ENCODE measurements around the gene SEPTIN11. TPM values are rescaled to one million over a fixed set of nuclear protein-coding genes. Genes with fewer than 3 reads are reported as not detected.

SEPTIN11 gene
- total RNA-seq, 1 donor from 2014 or later, result 192 TPM

DNA sequence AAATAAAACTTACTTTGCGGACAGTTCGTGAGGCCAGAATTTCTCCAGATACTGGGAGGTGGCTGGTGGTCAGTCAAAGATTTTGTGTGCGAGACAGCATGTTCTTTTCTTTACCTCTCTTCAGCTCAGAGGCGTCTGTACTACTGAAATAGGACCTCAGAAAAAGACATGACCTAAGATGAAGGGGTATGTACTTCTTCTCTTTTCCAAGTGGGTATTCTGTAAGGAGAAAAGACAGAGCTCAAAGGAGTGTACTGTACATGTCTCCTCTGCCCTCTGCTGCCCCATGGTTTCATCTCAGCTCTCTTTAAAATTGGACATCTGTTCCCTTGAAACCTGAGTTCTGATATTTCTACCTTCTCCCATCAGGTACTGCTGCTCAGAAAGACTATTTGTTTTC, 38.1 kb downstream of the SEPTIN11 start:
- TF ChIP-seq, protein P1, sequence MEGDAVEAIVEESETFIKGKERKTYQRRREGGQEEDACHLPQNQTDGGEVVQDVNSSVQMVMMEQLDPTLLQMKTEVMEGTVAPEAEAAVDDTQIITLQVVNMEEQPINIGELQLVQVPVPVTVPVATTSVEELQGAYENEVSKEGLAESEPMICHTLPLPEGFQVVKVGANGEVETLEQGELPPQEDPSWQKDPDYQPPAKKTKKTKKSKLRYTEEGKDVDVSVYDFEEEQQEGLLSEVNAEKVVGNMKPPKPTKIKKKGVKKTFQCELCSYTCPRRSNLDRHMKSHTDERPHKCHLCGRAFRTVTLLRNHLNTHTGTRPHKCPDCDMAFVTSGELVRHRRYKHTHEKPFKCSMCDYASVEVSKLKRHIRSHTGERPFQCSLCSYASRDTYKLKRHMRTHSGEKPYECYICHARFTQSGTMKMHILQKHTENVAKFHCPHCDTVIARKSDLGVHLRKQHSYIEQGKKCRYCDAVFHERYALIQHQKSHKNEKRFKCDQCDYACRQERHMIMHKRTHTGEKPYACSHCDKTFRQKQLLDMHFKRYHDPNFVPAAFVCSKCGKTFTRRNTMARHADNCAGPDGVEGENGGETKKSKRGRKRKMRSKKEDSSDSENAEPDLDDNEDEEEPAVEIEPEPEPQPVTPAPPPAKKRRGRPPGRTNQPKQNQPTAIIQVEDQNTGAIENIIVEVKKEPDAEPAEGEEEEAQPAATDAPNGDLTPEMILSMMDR (conservative IDR thresholded peaks at IDR 0.05), result no peak
- no peak for DNase-seq (ENCODE audit: low read depth, low spot score)
- peaks cover 39% of the 10 kb centered on the region for H3K4me1 Mint-ChIP-seq
- no peaks in the 10 kb centered on the region for H3K27me3 Mint-ChIP-seq (ENCODE audit: low read depth)
- peak overlapping the region; percentile 3 for H3K27ac Mint-ChIP-seq (ENCODE audit: unreplicated experiment)
- H3K4me3 Mint-ChIP-seq, result no peak overlapping the region
- peaks cover 13% of the 10 kb centered on the region for H3K36me3 Mint-ChIP-seq (ENCODE audit: low read depth)
- H3K9me3 Mint-ChIP-seq, result no peaks in the 10 kb centered on the region

DNA sequence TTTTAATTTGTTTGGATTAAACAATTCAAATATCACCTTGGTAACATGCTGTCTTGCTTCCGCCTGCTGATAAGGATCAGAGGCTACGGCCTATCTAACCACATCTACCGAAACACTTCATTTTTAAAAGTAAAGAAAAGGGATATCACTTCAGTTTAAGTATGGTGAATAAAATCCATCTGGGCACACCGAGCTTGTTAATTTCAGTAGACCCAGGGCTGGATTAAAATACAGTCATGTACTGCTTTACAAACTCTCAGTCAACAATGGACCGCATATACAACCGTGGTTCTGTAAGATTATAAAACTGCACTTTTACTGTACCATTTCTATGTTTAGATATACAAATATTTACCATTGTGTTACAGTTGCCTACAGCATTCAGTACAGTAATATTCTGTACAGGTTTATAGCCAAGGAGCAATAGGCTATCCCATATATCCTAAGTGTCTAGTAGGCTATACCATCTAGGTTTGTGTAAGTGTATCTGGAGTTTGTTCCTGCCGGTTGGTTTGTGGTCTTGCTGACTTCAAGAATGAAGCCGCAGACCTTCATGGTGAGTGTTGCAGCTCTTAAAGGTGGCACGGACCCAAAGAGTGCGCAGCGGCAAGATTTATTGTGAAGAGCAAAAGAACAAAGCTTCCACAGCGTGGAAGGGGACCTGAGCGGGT, 40.0 kb downstream of the SEPTIN11 start:
- no peaks in the 10 kb centered on the region for H3K27me3 Mint-ChIP-seq (ENCODE audit: low read depth)
- H3K4me1 Mint-ChIP-seq, result peaks cover 36% of the 10 kb centered on the region
- no peak for DNase-seq (ENCODE audit: low read depth, low spot score)
- H3K27ac Mint-ChIP-seq (ENCODE audit: unreplicated experiment), result no peak overlapping the region
- H3K36me3 Mint-ChIP-seq (ENCODE audit: low read depth), result peaks cover 15% of the 10 kb centered on the region
- no peaks in the 10 kb centered on the region for H3K9me3 Mint-ChIP-seq
- TF ChIP-seq, protein P1 (conservative IDR thresholded peaks at IDR 0.05), result no peak
- no peak overlapping the region for H3K4me3 Mint-ChIP-seq

DNA sequence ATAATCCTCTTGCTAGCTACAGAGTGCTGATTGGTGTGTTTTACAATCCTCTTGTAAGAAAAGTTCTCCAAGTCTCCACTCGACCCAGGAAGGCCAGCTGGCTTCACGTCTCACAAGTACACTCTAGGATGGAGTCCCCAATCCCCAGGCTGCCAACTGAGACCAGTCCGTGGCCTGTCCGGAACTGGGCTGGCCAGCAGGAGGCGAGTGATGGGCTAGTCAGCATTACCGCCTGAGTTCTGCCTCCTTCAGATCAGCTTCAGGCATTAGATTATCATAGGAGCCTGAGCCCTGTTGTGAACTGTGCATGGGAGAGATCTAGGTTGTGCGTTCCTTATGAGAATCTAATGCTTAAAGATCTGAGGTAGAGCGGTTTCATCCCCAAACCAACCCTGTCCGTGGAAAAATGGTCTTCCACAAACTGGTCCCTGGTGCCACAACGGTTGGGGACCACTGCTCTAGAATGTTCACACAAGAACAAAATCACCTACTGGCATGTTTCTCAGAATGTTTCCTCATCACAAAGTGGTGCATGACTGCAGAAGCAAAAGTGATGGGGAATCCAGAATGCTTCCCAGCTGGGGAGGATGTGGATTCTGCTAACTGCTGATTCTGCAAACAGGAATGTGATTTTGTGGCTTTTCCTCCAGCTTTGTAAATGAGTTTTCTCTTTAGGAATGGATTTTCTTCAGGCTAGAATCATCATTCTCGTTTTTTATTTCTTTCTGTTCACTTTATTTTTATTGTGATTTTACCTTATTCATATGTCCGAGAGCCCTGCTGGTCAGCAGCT, 40.9 kb downstream of the SEPTIN11 start:
- peaks cover 15% of the 10 kb centered on the region for H3K36me3 Mint-ChIP-seq (ENCODE audit: low read depth)
- no peak for DNase-seq (ENCODE audit: low read depth, low spot score)
- no peaks in the 10 kb centered on the region for H3K27me3 Mint-ChIP-seq (ENCODE audit: low read depth)
- H3K27ac Mint-ChIP-seq (ENCODE audit: unreplicated experiment), result no peak overlapping the region
- peaks cover 28% of the 10 kb centered on the region for H3K4me1 Mint-ChIP-seq
- H3K4me3 Mint-ChIP-seq, result no peak overlapping the region
- TF ChIP-seq, protein P1 (conservative IDR thresholded peaks at IDR 0.05), result no peak
- no peaks in the 10 kb centered on the region for H3K9me3 Mint-ChIP-seq

DNA sequence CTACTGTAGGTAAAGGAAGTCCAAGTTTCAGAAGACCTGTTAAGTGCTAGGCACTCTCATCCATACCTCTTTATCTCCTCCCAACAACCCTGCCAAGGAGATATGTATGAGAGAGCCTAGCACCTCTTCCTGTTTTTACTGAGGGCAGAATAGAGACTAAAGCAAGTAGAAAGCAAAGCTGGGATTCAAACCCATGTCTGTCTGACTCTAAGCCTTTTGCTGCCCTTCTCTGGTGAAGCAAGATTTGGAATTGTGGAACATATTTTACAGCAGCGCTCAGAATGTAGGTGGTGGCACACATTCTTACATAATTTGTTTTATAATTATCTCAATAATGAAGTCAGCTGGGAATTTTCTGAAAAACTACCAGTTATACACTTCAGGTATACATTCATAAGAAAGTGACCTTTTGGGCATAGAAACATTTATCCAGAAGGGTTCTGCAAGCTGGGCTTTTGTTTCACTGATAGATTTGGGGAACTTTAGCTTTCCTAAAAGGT, 41.7 kb downstream of the SEPTIN11 start:
- Mint-ChIP-seq H3K27ac (ENCODE audit: unreplicated experiment) (no peak overlapping the region), H3K4me3 (no peak overlapping the region), H3K36me3 (ENCODE audit: low read depth) (peaks cover 20% of the 10 kb centered on the region), H3K27me3 (ENCODE audit: low read depth) (no peaks in the 10 kb centered on the region), H3K4me1 (peaks cover 28% of the 10 kb centered on the region), H3K9me3 (no peaks in the 10 kb centered on the region)
- no peak for DNase-seq (ENCODE audit: low read depth, low spot score)
- TF ChIP-seq, protein P1 (conservative IDR thresholded peaks at IDR 0.05), result no peak

DNA sequence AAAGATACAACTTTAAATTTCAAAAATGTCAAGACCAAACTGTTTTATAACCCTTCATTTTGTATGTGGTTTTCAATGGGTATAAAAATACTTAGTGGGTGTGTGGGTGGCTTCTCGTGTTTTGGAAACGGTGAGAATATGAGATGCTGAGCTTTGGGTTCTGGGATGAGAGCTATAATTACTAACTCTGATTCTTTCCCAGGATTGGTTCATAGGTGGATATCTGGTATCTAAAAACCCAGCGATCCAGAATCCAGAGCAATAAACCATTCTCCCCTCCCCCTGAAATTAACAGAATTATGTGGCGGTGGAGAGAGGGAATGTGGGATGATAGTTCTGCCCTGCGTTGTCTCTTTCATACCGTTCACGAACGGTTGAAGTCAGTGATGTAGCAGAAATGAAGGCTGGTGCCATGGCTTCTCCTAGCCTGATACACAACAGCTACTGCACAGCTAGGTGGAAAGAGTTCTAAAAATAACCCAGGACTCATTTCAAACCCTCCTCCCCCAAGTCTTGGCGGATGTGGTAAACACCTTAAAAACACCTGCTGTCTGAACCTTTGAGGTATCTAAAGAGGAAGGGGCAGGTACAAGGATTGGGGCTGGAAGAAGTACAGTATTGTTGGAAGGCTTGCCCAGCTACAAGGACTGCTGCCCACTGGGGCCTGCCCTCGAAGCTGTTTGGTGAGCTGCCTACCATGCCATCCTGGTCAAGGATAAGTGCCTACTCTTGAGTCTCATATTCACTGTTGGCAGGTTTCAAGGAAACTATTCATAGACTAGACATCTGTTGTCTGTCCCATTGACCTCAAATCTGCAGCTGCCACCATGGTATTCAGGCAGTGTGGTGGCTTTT, 44.5 kb downstream of the SEPTIN11 start:
- DNase-seq (ENCODE audit: low read depth, low spot score), result no peak
- Mint-ChIP-seq H3K36me3 (ENCODE audit: low read depth) (peaks cover 29% of the 10 kb centered on the region), H3K4me3 (no peak overlapping the region), H3K4me1 (peaks cover 28% of the 10 kb centered on the region), H3K27me3 (ENCODE audit: low read depth) (no peaks in the 10 kb centered on the region), H3K27ac (ENCODE audit: unreplicated experiment) (no peak overlapping the region), H3K9me3 (no peaks in the 10 kb centered on the region)
- TF ChIP-seq, protein P1 (conservative IDR thresholded peaks at IDR 0.05), result no peak

Data from neural crest cell (in vitro differentiated cells).